ENCODE data around the gene ZNF773.

GRCh38 chr19:57537953-57538547, 38.3 kb downstream of the ZNF773 start:
- TF ChIP-seq CTCF (IDR thresholded peaks at IDR 0.05) (no peak), POLR2AphosphoS5 (IDR thresholded peaks at IDR 0.05; ENCODE audit: low read depth, low read length) (no peak)

Measured in Panc1 (cell line).